ENCODE data around the gene MYLK.

GRCh38 chr3:123650101-123650500, 234.0 kb downstream of the MYLK start:
- no peak for TF ChIP-seq CTCF (IDR thresholded peaks at IDR 0.05)
- TF ChIP-seq POLR2A (IDR thresholded peaks at IDR 0.05) = no peak

All from lower leg skin (tissue), 3 donors.